GM12878 (cell line): Measurements from ENCODE around the gene EDA2R.

Experiments
- BCL11A ChIP-seq: IDR thresholded peaks from 2 replicates; pipeline ENCODE4 v1.6.1; 2011; ENCODE audit warnings: low read depth, low read length
- MYC ChIP-seq: IDR thresholded peaks from 2 replicates; pipeline ENCODE4 v1.6.1; 2011; ENCODE audit warnings: mild to moderate bottlenecking, low read length, moderate library complexity, inconsistent platforms; ENCODE audit not compliant: insufficient read depth, insufficient replicate concordance, insufficient read length, severe bottlenecking
- PBX3 ChIP-seq: IDR thresholded peaks from 2 replicates; pipeline ENCODE4 v1.6.1; 2011; ENCODE audit warnings: mild to moderate bottlenecking, low read depth, low read length, moderate library complexity; ENCODE audit not compliant: insufficient replicate concordance

GRCh38 chrX:66622209-66622608, 16.7 kb downstream of the EDA2R start:
- TF ChIP-seq PBX3, result no peak
- TF ChIP-seq MYC, result no peak
- no peak for TF ChIP-seq BCL11A
